Stimulated activated CD4-positive, alpha-beta T cell treated with anti-CD3 and anti-CD28 coated beads, Interleukin-1b, Interleukin-23, amount 100 ng/mL, for 4 hours (primary cell): ENCODE measurements around the gene ACO2.
A peak's percentile ranks its signal among the peaks of the same experiment; 100 is the strongest.

Experiments used
- DNase-seq, 2 donors: peaks; one replicate each; pipeline ENCODE4 v3.0.0-alpha.2; 2020; ENCODE audit warnings: low read depth in 2 of 2

Gene ACO2

GRCh38 chr22:41488596-41489385, 19.9 kb downstream of the ACO2 start:
- no peak for DNase-seq

- DNase-seq = no peak
These were observed 22.6 kb downstream of the ACO2 start for GRCh38 chr22:41491374-41492100.

- no peak for DNase-seq
These were observed 29.5 kb downstream of the ACO2 start for GRCh38 chr22:41498303-41498835.

GRCh38 chr22:41499624-41500280, 30.8 kb downstream of the ACO2 start:
- DNase-seq = no peak

GRCh38 chr22:41500303-41500702, 31.4 kb downstream of the ACO2 start:
- no peak for DNase-seq

- no peak for DNase-seq
These were observed 32.3 kb downstream of the ACO2 start for GRCh38 chr22:41501209-41501608.

GRCh38 chr22:41504397-41504796, 35.5 kb downstream of the ACO2 start:
- DNase-seq = no peak

- no peak for DNase-seq
These were observed 35.9 kb downstream of the ACO2 start for GRCh38 chr22:41504816-41505215.

GRCh38 chr22:41505511-41506220, 36.7 kb downstream of the ACO2 start:
- DNase-seq = no peak

- no peak for DNase-seq
These were observed 38.6 kb downstream of the ACO2 start for GRCh38 chr22:41507330-41508063.

- DNase-seq = no peak
These were observed 39.9 kb downstream of the ACO2 start for GRCh38 chr22:41508770-41509170.

GRCh38 chr22:41511521-41511968, 42.6 kb downstream of the ACO2 start:
- no peak for DNase-seq

- DNase-seq = no peak
These were observed 43.7 kb downstream of the ACO2 start for GRCh38 chr22:41512421-41513194.

GRCh38 chr22:41513391-41513790, 44.5 kb downstream of the ACO2 start:
- DNase-seq = no peak

- DNase-seq = no peak
These were observed 47.5 kb downstream of the ACO2 start for GRCh38 chr22:41516462-41516861.

GRCh38 chr22:41517172-41518047, 48.5 kb downstream of the ACO2 start:
- DNase-seq = peak; percentile 27 to 36

- DNase-seq = no peak
These were observed 49.1 kb downstream of the ACO2 start for GRCh38 chr22:41518048-41518347.

- DNase-seq = no peak
These were observed 52.2 kb downstream of the ACO2 start for GRCh38 chr22:41521126-41521525.

GRCh38 chr22:41522813-41523212, 53.9 kb downstream of the ACO2 start:
- no peak for DNase-seq
